HG02973 (cell line): ENCODE data around the gene ALKBH3.

ENCODE experiments used
- ATAC-seq: cut with Tn5 transposase; IDR thresholded peaks from one replicate; pipeline ENCODE4 v1.9.1; 2021; ENCODE audit warnings: moderate library complexity; ENCODE audit not compliant: unreplicated experiment

The ALKBH3 gene

GRCh38 chr11:43937434-43938411, 57.1 kb downstream of the ALKBH3 start:
- ATAC-seq: no peak

- no peak for ATAC-seq
Measured at GRCh38 chr11:43941257-43941994, 60.8 kb downstream of the ALKBH3 start.

DNA sequence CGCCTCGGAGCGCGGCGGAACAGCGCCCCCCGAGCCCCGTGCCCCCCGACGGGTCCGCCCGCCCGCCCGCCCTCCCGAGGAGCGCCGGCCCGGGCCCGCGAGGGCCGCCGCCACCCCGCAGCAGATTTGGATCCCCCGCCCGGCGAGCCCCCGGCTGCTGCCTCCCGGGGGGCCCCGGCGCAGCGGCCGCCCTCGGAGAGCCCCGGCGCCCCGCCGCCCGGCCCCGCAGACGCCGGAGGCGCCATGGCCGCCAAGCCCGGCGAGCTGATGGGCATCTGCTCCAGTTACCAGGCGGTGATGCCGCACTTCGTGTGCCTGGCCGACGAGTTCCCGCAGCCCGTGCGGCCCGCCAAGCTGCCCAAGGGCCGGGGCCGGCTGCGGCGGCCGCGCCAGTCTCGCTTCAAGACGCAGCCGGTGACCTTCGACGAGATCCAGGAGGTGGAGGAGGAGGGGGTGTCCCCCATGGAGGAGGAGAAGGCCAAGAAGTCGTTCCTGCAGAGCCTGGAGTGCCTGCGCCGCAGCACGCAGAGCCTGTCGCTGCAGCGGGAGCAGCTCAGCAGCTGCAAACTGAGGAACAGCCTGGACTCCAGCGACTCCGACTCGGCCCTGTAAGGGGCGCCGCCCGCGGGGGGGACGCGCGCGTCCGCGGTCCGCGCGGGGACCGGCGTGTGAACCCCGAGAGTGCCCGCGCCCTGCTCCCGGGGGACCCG, 62.2 kb downstream of the ALKBH3 start:
- no peak for ATAC-seq

- ATAC-seq: no peak
Measured at GRCh38 chr11:43943372-43943930, 62.8 kb downstream of the ALKBH3 start.

DNA sequence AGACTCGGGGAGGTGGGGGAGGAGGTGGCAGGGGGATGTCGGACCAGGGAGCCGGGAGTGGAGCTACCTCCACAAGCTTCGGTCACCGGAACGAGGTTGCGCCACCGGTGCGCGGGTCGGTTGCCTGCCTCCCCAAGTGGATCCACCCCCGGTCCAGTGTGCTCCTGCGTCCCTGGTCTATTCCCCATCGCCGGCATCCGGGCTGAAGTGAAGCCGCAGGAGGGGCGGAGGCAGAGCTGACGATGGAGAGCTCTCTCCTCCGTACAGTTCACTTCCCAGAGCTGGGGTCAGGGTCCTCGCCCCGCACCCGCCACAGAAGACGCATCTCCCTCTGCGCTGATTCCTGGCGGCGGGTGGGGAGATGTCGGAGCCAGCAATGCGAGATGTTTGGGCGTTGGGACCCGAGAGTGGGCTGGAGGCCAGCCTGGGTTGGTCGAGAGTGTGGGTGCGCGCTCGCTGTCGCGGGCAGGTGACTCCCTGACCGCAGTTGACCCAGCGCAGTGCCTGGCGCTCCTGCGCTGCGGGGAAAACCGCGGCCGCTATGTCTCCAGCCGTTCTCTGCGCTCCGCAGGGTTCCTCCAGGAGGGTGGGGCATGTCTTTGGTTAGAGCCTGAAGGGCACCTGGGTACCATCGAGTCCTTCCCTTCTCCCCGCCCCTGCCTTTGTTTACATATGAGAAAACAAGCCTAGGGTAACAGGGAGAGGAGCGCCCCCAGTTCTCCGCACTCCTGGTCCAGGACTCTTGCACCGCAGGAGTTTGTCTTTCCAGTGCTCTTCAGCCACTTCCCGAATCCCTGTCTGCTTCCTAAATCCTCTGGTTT, 63.5 kb downstream of the ALKBH3 start:
- no peak for ATAC-seq

DNA sequence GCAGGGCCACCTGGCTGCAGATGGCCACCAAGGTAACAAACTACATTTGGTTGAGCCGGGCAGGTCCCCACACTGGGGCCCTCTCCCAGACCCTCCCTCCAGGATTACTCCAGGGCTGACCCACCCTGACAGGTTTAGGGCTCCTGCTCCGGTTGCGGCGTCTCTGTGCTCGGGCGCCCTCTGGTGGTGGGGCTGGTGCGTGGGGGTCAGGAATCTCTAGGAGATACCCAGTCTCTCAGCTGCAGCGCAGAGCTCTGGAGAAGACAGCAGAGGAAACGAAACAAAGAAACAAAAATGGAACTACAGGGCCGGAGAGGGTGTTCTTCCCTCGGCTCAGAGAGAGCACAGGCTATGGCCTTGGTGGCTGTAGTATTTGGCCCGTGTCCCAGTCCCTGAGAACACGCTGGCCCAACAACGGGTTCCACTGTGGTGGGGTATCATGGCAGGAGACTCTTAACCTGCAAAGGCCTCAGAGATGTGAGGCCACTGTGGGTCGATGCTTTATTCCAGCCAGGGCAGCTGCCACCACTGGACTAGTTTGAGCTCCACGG, 64.2 kb downstream of the ALKBH3 start:
- no peak for ATAC-seq

GRCh38 chr11:43947003-43947500, 66.4 kb downstream of the ALKBH3 start:
- ATAC-seq: no peak

GRCh38 chr11:43947815-43948214, 67.2 kb downstream of the ALKBH3 start:
- ATAC-seq: no peak

DNA sequence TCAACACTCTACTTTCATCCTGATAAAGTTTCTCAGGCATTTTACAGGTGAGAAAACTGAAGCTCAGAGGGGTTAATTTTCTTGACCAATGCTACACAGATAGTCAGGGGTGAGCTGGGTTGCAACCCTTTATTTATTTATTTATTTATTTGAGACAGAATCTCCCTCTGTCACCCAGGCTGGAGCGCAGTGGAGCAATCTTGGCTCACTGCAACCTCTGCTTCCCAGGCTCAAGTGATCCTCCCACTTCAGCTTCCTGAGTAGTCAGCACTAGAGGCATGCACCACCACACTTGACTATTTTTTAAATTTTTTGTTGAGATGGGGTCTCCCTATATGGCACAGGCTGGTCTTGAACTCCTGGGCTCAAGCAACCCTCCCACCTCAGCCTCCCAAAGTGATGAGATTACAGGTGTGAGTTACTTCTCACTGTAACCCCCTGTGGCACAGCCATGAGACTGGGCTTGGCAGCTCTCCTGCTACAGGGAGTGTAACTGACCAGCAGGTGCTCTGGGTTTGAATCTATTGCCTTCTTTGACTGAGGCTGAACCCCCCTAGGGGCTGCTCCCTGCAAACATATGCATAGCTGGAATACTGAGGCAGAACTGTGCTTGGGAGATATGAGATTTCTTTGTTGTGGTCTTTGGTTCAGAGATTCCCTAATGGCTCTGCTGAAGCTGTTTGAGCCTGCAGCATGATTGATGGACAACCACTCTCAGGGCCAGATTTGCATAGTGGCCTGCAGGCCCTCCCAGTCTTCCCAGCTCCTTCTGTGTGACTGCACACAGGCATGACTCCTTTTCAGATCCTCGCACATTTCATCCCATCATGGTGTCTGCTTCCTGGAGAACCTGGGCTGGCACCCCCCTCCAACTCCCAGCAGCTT, 68.0 kb downstream of the ALKBH3 start:
- ATAC-seq: no peak

GRCh38 chr11:43950311-43950855, 69.8 kb downstream of the ALKBH3 start:
- no peak for ATAC-seq

GRCh38 chr11:43951231-43951630, 70.6 kb downstream of the ALKBH3 start:
- ATAC-seq: no peak

GRCh38 chr11:43952020-43952400, 71.4 kb downstream of the ALKBH3 start:
- no peak for ATAC-seq

DNA sequence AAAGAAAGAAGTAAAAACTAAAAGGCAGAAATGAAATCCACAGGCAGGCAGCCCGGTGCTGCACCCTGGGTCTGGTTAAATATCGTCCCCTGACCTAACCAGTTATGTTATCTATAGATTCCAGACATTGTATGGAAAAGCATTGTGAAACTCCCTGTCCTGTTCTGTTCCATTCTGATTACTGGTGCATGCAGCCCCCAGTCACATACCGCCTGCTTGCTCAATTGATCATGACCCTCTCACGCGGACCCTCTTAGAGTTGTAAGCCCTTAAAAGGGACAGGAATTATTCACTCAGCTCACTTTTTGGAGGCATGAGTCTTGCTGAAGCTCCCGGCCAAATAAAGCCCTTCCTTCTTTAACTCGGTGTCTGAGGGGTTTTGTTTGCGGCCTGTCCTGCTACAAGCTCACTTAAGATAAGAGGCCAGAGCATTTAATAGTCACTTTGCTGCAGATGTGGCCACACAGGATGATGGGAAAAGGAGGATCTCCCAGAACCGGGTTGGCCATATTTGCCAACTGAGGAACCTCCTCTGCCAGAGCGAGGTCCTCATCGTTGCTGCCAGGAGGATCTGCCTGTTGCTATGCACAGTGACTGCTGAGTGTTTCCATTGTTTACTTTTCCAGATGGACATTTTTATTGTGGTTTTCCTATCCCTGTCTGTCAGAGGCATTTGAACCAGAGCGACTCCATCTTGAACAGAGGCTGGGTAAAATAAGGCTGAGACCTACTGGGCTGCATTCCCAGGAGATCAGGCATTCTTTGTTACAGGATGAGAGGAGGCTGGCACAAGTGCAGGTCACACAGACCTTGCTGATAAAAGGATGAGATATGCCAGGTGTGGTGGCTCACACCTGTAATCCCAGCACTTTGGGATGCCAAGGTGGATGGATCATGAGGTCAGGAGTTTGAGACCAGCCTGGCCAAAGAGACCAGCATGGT, 72.0 kb downstream of the ALKBH3 start:
- no peak for ATAC-seq

DNA sequence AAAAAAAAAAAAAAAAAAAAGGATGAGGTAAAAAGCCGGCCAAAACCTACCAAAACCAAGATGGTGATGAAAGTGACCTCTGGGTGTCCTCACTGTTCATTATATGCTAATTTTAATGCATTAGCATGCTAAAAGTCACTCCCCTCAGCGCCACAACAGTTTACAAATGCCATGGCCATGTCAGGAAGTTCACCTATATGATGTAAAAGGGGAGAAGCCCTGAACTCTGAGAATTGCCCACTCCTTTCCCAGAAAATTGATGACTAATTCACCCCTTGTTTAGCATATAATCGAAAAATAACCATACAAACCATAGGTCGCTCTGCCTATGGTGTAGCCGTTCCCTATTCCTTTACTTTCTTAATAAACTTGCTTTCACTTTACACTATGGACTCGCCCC, 72.9 kb downstream of the ALKBH3 start:
- ATAC-seq: no peak

DNA sequence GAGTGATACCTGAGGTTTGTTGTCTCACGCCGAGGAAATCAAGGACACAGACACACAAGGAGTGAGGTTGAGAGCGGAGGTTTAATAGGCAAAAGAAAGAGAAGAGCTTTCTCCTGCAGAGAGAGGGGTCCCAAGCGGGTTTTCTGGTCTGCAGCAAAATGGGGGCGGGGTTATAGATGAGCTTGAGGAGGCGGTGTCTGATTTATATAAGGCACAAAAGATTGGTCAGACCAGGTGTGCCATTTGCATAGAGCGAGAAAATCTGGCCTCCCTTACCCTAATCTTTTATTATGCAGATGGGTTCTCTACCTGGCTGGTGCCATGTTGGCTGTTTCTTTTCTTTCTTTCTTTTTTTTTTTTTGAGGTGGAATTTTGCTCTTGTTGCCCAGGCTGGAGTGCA, 73.6 kb downstream of the ALKBH3 start:
- ATAC-seq: no peak

- ATAC-seq: no peak
Measured at GRCh38 chr11:43955381-43956118, 74.9 kb downstream of the ALKBH3 start.

DNA sequence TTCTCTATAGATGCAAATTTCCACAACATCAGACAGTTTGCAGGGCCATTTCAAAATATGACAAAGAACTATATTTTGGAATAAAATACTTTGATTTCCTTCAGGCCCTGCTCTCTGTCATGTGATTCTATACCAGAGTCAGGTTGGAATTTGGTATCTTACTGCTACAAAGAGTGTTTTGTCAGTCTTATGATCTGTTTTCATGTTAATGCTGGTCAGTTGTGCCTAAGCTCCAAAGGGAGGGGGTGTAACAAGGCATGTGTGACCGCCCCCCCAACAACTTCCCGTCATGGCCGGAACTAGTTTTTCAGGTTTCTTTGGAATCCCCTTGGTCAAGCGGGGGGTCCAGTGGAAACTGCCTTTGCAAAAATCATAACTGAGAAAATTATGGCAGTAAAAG, 76.9 kb downstream of the ALKBH3 start:
- no peak for ATAC-seq
